T-cell (primary cell): ENCODE measurements around the gene CYP1A2. TPM values are rescaled to one million over a fixed set of nuclear protein-coding genes. Genes with fewer than 3 reads are reported as not detected.

ENCODE experiments used
- ATAC-seq, 4 experiments: fragments of 200-7000 bp in 3 of 4; fragments of 150-1000 bp in 1 of 4; cut with Tn5 transposase; replicated peaks in 1 of 4; 1 replicate in 3 of 4; 2 replicates in 1 of 4; pipeline ENCODE4 v1.10.0; 2021; ENCODE audit warnings: moderate library complexity in 3 of 4, mild to moderate bottlenecking in 2 of 4, moderate number of reproducible peaks in 1 of 4
- CTCF ChIA-PET, 2 donors: fragments of 300-600 bp; sonication (Branson Sonifier 250); formaldehyde crosslinking; loops; one replicate each; lab custom pipeline; 2022; ENCODE audit warnings: antibody characterized with exemption in 2 of 2; lab: Charles Lee
- POLR2A ChIA-PET, 2 donors: fragments of 300-600 bp; sonication (Branson Sonifier 250); formaldehyde crosslinking; loops; one replicate each; lab custom pipeline; 2022; ENCODE audit warnings: antibody characterized with exemption in 2 of 2; lab: Charles Lee
- DNase-seq, 35 experiments: peaks; one replicate each; pipeline versions ENCODE4 v3.0.0 to v3.0.0-alpha.2; 2013 to 2023
- H3K27ac ChIP-seq: one replicate; pipeline ENCODE4 v1.5.1; 2013; ENCODE audit warnings: low read length
- H3K27me3 ChIP-seq, 2 experiments: replicated peaks in 1 of 2; 1 replicate in 1 of 2; 2 replicates in 1 of 2; pipeline versions ENCODE4 v1.6.1 to v1.7.0; 2013; ENCODE audit warnings: low read length in 1 of 2, mixed read lengths in 1 of 2; ENCODE audit not compliant: control insufficient read depth in 2 of 2, insufficient read depth in 2 of 2; ENCODE audit errors: extremely low read depth in 1 of 2
- H3K36me3 ChIP-seq, 2 donors: 1 replicate in 1 of 2; 2 replicates in 1 of 2; pipeline versions ENCODE4 v1.6.1 to v1.7.0; 2013; ENCODE audit warnings: low read length in 1 of 2; ENCODE audit not compliant: control insufficient read depth in 2 of 2, insufficient read depth in 1 of 2; ENCODE audit errors: extremely low read depth in 1 of 2
- H3K4me1 ChIP-seq, 2 experiments: 1 replicate in 1 of 2; 2 replicates in 1 of 2; pipeline versions ENCODE4 v1.6.1 to v1.7.0; 2013; ENCODE audit warnings: low read length in 2 of 2, mixed read lengths in 1 of 2; ENCODE audit not compliant: insufficient read depth in 2 of 2, control insufficient read depth in 1 of 2; ENCODE audit errors: extremely low read depth in 1 of 2
- H3K4me3 ChIP-seq, 2 donors: 1 replicate in 1 of 2; 2 replicates in 1 of 2; pipeline versions ENCODE4 v1.5.1 to v1.7.0; 2013; ENCODE audit warnings: mild to moderate bottlenecking in 2 of 2, low read length in 1 of 2, moderate library complexity in 1 of 2; ENCODE audit not compliant: control insufficient read depth in 1 of 2; ENCODE audit errors: extremely low read depth in 1 of 2
- H3K9me3 ChIP-seq: 2 replicates; pipeline ENCODE4 v1.7.0; 2013
- H3K27ac Mint-ChIP-seq, 2 donors: one replicate each; pipeline ENCODE4 v1.8.0; 2020 to 2021; ENCODE audit warnings: mild to moderate bottlenecking in 2 of 2, mixed read lengths in 2 of 2
- H3K27me3 Mint-ChIP-seq, 2 donors: one replicate each; pipeline ENCODE4 v1.8.0; 2021 to 2022; ENCODE audit warnings: mixed read lengths in 2 of 2
- H3K36me3 Mint-ChIP-seq: one replicate; pipeline ENCODE4 v1.8.0; 2021; ENCODE audit warnings: mixed read lengths
- H3K4me1 Mint-ChIP-seq, 3 donors: one replicate each; pipeline ENCODE4 v1.8.0; 2020 to 2022; ENCODE audit warnings: mixed read lengths in 3 of 3, mild to moderate bottlenecking in 1 of 3
- H3K4me3 Mint-ChIP-seq, 3 donors: one replicate each; pipeline ENCODE4 v1.8.0; 2020 to 2022; ENCODE audit warnings: mild to moderate bottlenecking in 3 of 3, mixed read lengths in 3 of 3, moderate library complexity in 3 of 3
- H3K9me3 Mint-ChIP-seq, 3 donors: one replicate each; pipeline ENCODE4 v1.8.0; 2020 to 2022; ENCODE audit warnings: mixed read lengths in 3 of 3
- WGBS: methylation state at CpG from one replicate; pipeline ENCODE4 v1.1.5; 2013; ENCODE audit warnings: missing lambda C conversion rate; ENCODE audit not compliant: insufficient coverage; 5-methylcytosine and 5-hydroxymethylcytosine counted together
- total RNA-seq, 35 experiments: library from RNA in 6 of 35; stranded (reverse) in 6 of 35; fragments of 120-200 nt in 1 of 35; gene quantifications; one replicate each; pipeline versions ENCODE4 v1.2.1 to v1.2.4 and lab custom pipeline; 2013 to 2026

CYP1A2 gene
- total RNA-seq, 5 donors from 2014 or later (not counting 1 experiment from before 2014, with no cell fraction given): not detected

DNA sequence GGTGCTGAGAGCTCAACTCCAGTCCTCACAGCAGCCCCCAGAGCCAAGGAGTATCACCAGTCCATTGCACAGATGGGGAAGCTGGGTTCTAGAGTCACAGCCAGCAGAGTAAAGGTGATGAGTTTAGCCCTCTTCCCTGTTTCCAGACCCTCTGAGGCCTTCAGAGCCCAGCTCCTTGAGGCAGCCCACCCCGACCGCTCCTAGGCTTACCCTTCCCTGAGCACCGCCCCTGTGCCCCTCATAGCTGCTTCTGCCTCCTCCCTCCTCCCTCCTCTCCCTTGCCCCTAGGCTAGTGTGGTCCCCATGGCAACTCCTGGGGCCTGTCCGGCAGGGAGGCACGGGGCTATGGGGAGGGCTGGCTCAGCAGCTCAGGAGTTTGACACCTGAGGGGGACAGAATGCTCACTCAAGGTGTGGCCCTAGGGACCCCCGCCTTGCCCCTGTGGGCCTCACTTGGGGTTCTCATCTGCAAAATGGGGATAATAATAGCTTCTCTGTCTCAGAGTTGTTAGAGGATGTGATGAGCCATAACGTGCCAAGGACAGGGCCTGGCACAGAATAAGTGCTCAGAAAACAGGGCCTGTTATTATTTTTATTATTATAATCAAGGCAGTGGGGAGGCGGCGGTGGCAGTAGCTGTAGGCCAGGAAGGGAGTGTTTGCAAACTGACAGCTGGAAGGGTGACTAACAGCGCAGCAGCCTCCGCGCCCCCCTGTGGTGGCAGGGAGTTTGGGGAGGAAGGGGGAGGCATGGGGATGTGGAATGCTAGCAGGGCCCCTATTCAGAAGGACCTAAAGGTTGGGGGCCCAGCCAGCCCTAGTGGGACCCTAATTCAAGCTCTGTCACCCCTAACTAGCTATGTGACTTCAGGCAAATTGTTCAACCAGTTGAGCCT lies 44.7 kb downstream of the CYP1A2 start:
- Mint-ChIP-seq H3K4me1 (peaks cover 89 to 94% (median 91%) of the 10 kb centered on the region in 3 donors), H3K4me3 (peak overlapping the region; percentile 28 to 84 (median 57)), H3K36me3 (peaks cover 22% of the 10 kb centered on the region), H3K9me3 (no peaks in the 10 kb centered on the region), H3K27me3 (no peaks in the 10 kb centered on the region), H3K27ac (peak overlapping the region; percentile 99 to 100)
- peak overlapping the region; percentile 20 to 42 for H3K4me3 ChIP-seq
- peaks cover 76 to 96% of the 10 kb centered on the region in 2 experiments for H3K4me1 ChIP-seq
- CTCF ChIA-PET: interaction anchor here (0.5 to 8.6 kb wide), 18 partner anchors 9 to 230 kb away, joined by 3 to 158 read pairs (median 6); partner anchors contain the start of genes CSK (in 2 of the 2), CPLX3 (in 1 of the 2) and PPCDC (in 1 of the 2)
- H3K36me3 ChIP-seq: peaks cover 0 to 52% of the 10 kb centered on the region in 2 donors
- WGBS: 35% methylated on average over 9 of the region's 12 CpGs
- peak in 34 of 35 experiments; percentile 54 to 86 (median 74) for DNase-seq
- H3K27me3 ChIP-seq: no peaks in the 10 kb centered on the region
- H3K27ac ChIP-seq: peak overlapping the region; percentile 93
- peak; percentile 39 to 57 (median 50) for ATAC-seq
- POLR2A ChIA-PET: interaction anchor here (0.5 to 1.6 kb wide), 10 partner anchors 9 to 158 kb away, joined by 3 to 9 read pairs (median 4); partner anchors contain the start of gene CSK (in 1 of the 2)
- no peaks in the 10 kb centered on the region for H3K9me3 ChIP-seq

DNA sequence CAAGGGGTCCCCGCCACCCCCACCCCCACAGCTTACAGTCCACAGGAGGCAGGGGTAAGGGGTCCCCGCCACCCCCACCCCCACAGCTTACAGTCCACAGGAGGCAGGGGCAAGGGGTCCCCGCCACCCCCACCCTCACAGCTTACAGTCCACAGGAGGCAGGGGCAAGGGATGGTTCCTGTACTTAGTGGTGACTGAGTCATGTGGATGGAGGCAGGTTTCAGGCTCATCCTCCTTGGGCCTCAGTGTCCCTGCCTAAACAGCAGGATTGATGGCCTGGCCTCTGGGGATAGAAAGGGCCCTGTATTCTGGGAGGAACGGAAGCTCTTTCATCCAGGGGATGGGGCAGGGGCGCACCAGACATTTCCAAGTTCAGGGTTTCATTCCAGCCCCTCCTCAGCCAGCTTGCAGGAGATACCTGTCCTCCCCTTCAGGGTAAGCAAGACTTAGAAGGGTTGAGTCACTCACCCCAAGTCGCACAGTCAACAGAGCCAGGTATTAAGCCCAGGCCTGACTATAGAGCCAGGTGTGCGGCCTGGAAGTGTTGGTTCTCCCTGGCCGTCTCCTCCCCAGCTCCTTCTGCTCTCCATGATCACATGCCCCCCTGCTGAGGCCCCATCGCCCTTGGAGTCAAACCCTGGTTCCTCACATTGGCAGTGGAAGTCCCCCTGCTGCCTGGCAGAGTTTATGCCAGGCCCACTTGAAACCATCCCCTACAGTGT lies 45.8 kb downstream of the CYP1A2 start:
- peaks cover 1 to 59% of the 10 kb centered on the region in 2 donors for H3K36me3 ChIP-seq
- peak in 1 of 35 experiments; percentile 18 for DNase-seq
- Mint-ChIP-seq H3K36me3 (peaks cover 27% of the 10 kb centered on the region), H3K27ac (peak overlapping the region; percentile 94 to 95), H3K9me3 (no peaks in the 10 kb centered on the region), H3K4me1 (peaks cover 89 to 94% (median 91%) of the 10 kb centered on the region in 3 donors), H3K4me3 (peak overlapping the region; percentile 54 to 65 (median 55)), H3K27me3 (no peaks in the 10 kb centered on the region)
- no peaks in the 10 kb centered on the region for H3K9me3 ChIP-seq
- ChIA-PET CTCF (interaction anchor here (0.8 to 8.6 kb wide), 9 partner anchors 10 to 229 kb away, joined by 3 to 158 read pairs (median 9); partner anchors contain the start of genes CSK (in 2 of the 2) and PPCDC (in 1 of the 2)), POLR2A (interaction anchor here (0.6 to 1.6 kb wide), 8 partner anchors 10 to 157 kb away, joined by 3 to 9 read pairs (median 3); partner anchors contain the start of gene CSK (in 1 of the 2))
- peaks cover 78 to 96% of the 10 kb centered on the region in 2 experiments for H3K4me1 ChIP-seq
- H3K27me3 ChIP-seq: no peaks in the 10 kb centered on the region
- peak in 2 of 4 experiments; percentile 22 to 27 for ATAC-seq
- peak overlapping the region; percentile 74 for H3K27ac ChIP-seq
- WGBS: 75% methylated on average over 3 of the region's 9 CpGs
- no peak overlapping the region for H3K4me3 ChIP-seq

DNA sequence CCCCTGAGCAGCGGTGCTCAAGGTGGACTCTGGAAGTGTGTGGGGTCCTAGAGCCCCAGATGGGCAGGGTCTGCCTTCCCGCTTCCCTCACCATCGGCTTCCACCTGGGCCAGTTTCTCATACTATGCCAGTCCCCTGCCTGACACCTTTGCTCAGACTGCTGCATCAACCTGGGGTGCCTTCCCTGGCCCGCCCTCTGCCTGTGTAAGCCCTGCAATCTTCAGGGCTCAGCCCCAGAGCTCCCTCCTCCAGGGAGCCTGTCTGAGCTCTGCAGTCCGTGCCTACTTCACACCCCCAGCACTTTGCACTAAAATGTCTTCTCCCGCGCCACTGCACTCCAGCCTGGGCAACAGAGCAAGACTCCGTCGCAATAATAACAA lies 46.3 kb downstream of the CYP1A2 start:
- no peaks in the 10 kb centered on the region for H3K27me3 ChIP-seq
- Mint-ChIP-seq H3K4me1 (peaks cover 89 to 94% (median 91%) of the 10 kb centered on the region in 3 donors), H3K9me3 (no peaks in the 10 kb centered on the region), H3K4me3 (peak overlapping the region; percentile 54 to 65 (median 55)), H3K27ac (peak overlapping the region; percentile 94 to 95), H3K36me3 (peaks cover 27% of the 10 kb centered on the region), H3K27me3 (no peaks in the 10 kb centered on the region)
- ChIA-PET CTCF (interaction anchor here (1.2 to 8.6 kb wide), 5 partner anchors 10 to 161 kb away, joined by 3 to 158 read pairs (median 58); partner anchors contain the start of gene CSK (in 1 of the 2)), POLR2A (no interaction called here)
- peak in 1 of 35 experiments; percentile 47 for DNase-seq
- 66% methylated on average over 3 of the region's 9 CpGs for WGBS
- no peak overlapping the region for H3K4me3 ChIP-seq
- peaks cover 7 to 60% of the 10 kb centered on the region in 2 donors for H3K36me3 ChIP-seq
- H3K4me1 ChIP-seq: peaks cover 77 to 96% of the 10 kb centered on the region in 2 experiments
- ATAC-seq: peak in 1 of 4 experiments; percentile 45
- peak overlapping the region; percentile 74 for H3K27ac ChIP-seq
- H3K9me3 ChIP-seq: no peaks in the 10 kb centered on the region

DNA sequence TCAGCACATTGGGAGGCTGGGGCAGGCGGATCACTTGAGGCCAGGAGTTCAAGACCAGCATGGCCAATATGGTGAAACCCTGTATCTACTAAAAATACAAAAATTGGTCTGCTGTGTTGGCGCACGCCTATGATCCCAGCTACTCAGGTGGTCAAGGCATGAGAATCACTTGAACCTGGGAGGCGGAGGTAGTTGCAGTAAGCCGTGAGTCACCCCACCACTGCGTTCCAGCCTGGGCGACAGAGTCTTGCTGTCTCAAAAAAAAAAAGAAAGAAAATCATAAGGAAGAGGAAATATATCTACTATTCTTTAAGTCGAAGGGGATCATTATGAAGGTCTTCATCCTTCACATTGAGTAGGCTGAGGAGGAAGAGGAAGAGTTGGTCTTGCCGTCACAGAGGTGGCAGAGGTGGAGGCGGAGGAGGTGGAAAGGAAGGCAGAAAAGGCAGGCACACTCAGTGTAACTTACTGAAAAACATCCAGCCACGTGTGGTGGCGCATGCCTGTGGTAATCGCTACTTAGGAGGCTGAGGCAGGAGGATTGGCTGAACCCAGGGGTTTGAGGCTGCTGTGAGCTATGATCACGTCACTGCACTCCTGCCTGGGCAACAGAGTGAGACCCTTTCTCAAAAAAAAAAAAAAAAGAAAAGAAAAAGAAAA lies 47.5 kb downstream of the CYP1A2 start:
- H3K4me1 Mint-ChIP-seq: peaks cover 81 to 87% (median 85%) of the 10 kb centered on the region in 3 donors
- peaks cover 31% of the 10 kb centered on the region for H3K36me3 Mint-ChIP-seq
- peak in 12 of 35 experiments; percentile 14 to 54 (median 41) for DNase-seq
- H3K4me1 ChIP-seq: peaks cover 67 to 94% of the 10 kb centered on the region in 2 experiments
- 0% methylated on average over 1 of the region's 14 CpGs for WGBS
- peak overlapping the region; percentile 49 to 65 (median 56) for H3K4me3 Mint-ChIP-seq
- no peaks in the 10 kb centered on the region for H3K9me3 ChIP-seq
- H3K27ac Mint-ChIP-seq: peak overlapping the region; percentile 86 to 95
- H3K27me3 Mint-ChIP-seq: no peaks in the 10 kb centered on the region
- H3K27ac ChIP-seq: peak overlapping the region; percentile 74
- peaks cover 12 to 61% of the 10 kb centered on the region in 2 donors for H3K36me3 ChIP-seq
- H3K4me3 ChIP-seq: peak overlapping the region in 1 of 2 donors; percentile 7
- peak; percentile 20 to 25 (median 23) for ATAC-seq
- H3K9me3 Mint-ChIP-seq: no peaks in the 10 kb centered on the region
- ChIA-PET POLR2A (interaction anchor here (0.6 to 1.2 kb wide), 2 partner anchors 8 to 38 kb away, joined by 3 to 5 read pairs; no protein-coding TSS in a partner anchor), CTCF (interaction anchor here (0.6 to 8.6 kb wide), 6 partner anchors 8 to 154 kb away, joined by 3 to 158 read pairs (median 41); partner anchors contain the start of gene CSK (in 1 of the 2))
- H3K27me3 ChIP-seq: no peaks in the 10 kb centered on the region

DNA sequence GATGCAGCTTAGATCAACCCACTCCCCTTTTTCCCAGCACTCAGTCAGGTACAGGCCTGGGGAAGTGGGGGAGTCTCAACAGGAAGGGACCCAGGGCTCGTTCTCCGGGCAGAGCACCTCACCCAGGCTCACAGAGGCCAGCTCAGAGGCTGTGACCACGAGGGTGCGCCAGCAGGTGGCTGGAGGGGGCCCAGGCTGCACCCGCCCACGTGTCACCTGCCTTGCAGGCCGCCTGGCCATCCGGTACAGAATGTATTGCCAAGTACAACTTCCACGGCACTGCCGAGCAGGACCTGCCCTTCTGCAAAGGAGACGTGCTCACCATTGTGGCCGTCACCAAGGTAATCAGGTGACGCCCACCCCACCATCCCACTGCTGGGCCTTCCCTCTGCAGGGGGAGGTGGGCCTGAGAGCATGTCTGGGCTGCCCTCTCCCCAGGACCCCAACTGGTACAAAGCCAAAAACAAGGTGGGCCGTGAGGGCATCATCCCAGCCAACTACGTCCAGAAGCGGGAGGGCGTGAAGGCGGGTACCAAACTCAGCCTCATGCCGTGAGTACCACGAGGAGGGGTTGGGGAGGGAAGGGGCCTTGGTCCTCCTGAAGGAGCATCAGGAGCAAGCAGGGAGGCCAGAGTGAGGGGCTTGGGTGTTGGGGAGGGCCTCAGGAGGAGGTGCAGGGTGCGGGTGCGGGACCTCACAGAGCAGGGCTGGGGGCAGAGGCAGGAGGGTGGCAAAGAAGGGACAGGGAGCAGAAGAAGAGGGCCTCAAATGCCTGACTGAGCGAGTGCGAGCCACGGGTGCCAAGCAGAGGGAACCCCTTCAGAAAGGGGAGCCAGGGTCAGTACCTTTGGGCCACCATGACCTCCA lies 50.0 kb downstream of the CYP1A2 start:
- peaks cover 24% of the 10 kb centered on the region for H3K36me3 Mint-ChIP-seq
- WGBS: 68% methylated on average over 20 of the region's 25 CpGs
- H3K27me3 Mint-ChIP-seq: no peaks in the 10 kb centered on the region
- Histone ChIP-seq H3K36me3 (peaks cover 18 to 78% of the 10 kb centered on the region in 2 donors), H3K27me3 (no peaks in the 10 kb centered on the region), H3K4me3 (no peak overlapping the region), H3K4me1 (peaks cover 42 to 71% of the 10 kb centered on the region in 2 experiments), H3K27ac (peak overlapping the region; percentile 87), H3K9me3 (no peaks in the 10 kb centered on the region)
- peaks cover 56 to 62% (median 61%) of the 10 kb centered on the region in 3 donors for H3K4me1 Mint-ChIP-seq
- POLR2A ChIA-PET: no interaction called here
- ATAC-seq: no peak
- peak overlapping the region in 2 of 3 donors; percentile 28 to 53 for H3K4me3 Mint-ChIP-seq
- peak overlapping the region; percentile 86 to 90 for H3K27ac Mint-ChIP-seq
- no peak for DNase-seq
- CTCF ChIA-PET: interaction anchor here (0.6 to 8.6 kb wide), 12 partner anchors 10 to 164 kb away, joined by 3 to 158 read pairs (median 16); partner anchors contain the start of gene CSK (in 1 of the 2)
- no peaks in the 10 kb centered on the region for H3K9me3 Mint-ChIP-seq
